SK-N-SH (cell line): ENCODE data around the gene DAB2IP. TPM values are rescaled to one million over a fixed set of nuclear protein-coding genes. Genes with fewer than 3 reads are reported as not detected.

Experiments used
- CTCF ChIA-PET: fragments of 300-600, 350-600 bp; formaldehyde crosslinking; extraction: SDS; loops from one replicate; lab custom pipeline; 2021; lab: Yijun Ruan, JAX
- POLR2A ChIA-PET: fragments of 350-600 bp; sonication (Branson Sonifier 250); formaldehyde crosslinking; extraction: SDS; loops from one replicate; lab custom pipeline; 2020; ENCODE audit warnings: antibody characterized with exemption, inconsistent platforms; lab: Yijun Ruan, JAX
- DNase-seq: peaks from one replicate; pipeline ENCODE4 v3.0.0; 2012
- H2AFZ ChIP-seq: fragments of 200-600 bp; sonication (generic); 2 replicates; pipeline ENCODE4 v1.8.1; 2016; ENCODE audit warnings: antibody characterized with exemption, mild to moderate bottlenecking, low read depth
- H3F3A ChIP-seq: fragments of 200-600 bp; sonication (generic); replicated peaks from 2 replicates; pipeline ENCODE3; 2016; ENCODE audit warnings: antibody characterized with exemption, mild to moderate bottlenecking; ENCODE audit not compliant: insufficient read depth
- H3K27ac ChIP-seq, 2 experiments: fragments of 200-500 bp in 1 of 2; fragments of 200-600 bp in 1 of 2; sonication (Bioruptor generic) in 1 of 2; sonication (generic), shearing (Covaris generic) in 1 of 2; 2 replicates each; pipeline versions ENCODE4 v1.5.1 to v1.6.1; 2014 to 2016; ENCODE audit warnings: low read depth in 2 of 2, inconsistent platforms in 1 of 2, low read length in 1 of 2, mild to moderate bottlenecking in 1 of 2, mixed read lengths in 1 of 2
- H3K27me3 ChIP-seq: fragments of 200-600 bp; sonication (generic), shearing (Covaris generic); 2 replicates; pipeline ENCODE4 v1.6.1; 2016; ENCODE audit warnings: mixed run types; ENCODE audit not compliant: insufficient read depth
- H3K36me3 ChIP-seq, 2 experiments: fragments of 200-500 bp in 1 of 2; fragments of 200-600 bp in 1 of 2; sonication (Bioruptor generic) in 1 of 2; sonication (generic) in 1 of 2; replicated peaks in 1 of 2; 2 replicates each; pipeline versions ENCODE3 to v1.5.1; 2014 to 2016; ENCODE audit warnings: low read length in 1 of 2, mild to moderate bottlenecking in 1 of 2; ENCODE audit not compliant: insufficient read depth in 2 of 2, control insufficient read depth in 1 of 2
- H3K4me1 ChIP-seq, 2 experiments: fragments of 200-500 bp in 1 of 2; fragments of 200-600 bp in 1 of 2; sonication (Bioruptor generic) in 1 of 2; sonication (generic), shearing (Covaris generic) in 1 of 2; 2 replicates each; pipeline versions ENCODE4 v1.5.1 to v1.6.1; 2014 to 2016; ENCODE audit warnings: low read depth in 1 of 2, low read length in 1 of 2, mixed run types in 1 of 2; ENCODE audit not compliant: insufficient read depth in 2 of 2, control insufficient read depth in 1 of 2
- H3K4me2 ChIP-seq: fragments of 200-600 bp; sonication (generic), shearing (Covaris generic); 2 replicates; pipeline ENCODE4 v1.6.1; 2017; ENCODE audit warnings: mixed run types
- H3K4me3 ChIP-seq, 2 experiments: fragments of 200-500 bp in 1 of 2; fragments of 200-600 bp in 1 of 2; sonication (Bioruptor generic) in 1 of 2; sonication (generic), shearing (Covaris generic) in 1 of 2; 2 replicates each; pipeline versions ENCODE4 v1.5.1 to v1.8.1; 2014 to 2016; ENCODE audit warnings: low read depth in 2 of 2, inconsistent platforms in 1 of 2, low read length in 1 of 2, mild to moderate bottlenecking in 1 of 2, mixed read lengths in 1 of 2, moderate library complexity in 1 of 2
- H3K79me2 ChIP-seq: fragments of 200-600 bp; sonication (generic); 2 replicates; pipeline ENCODE4 v1.8.1; 2017; ENCODE audit warnings: mild to moderate bottlenecking; ENCODE audit not compliant: insufficient read depth
- H3K9ac ChIP-seq: fragments of 200-600 bp; sonication (generic); 2 replicates; pipeline ENCODE4 v1.6.1; 2017; ENCODE audit warnings: mixed run types
- H3K9me2 ChIP-seq: fragments of 200-600 bp; sonication (generic); 2 replicates; pipeline ENCODE4 v1.6.1; 2017; ENCODE audit warnings: mixed run types
- H3K9me3 ChIP-seq: fragments of 200-600 bp; sonication (generic); 2 replicates; pipeline ENCODE4 v1.6.1; 2017; ENCODE audit warnings: mixed run types, mild to moderate bottlenecking, moderate library complexity
- H4K20me1 ChIP-seq: fragments of 200-600 bp; sonication (generic); 2 replicates; pipeline ENCODE4 v1.6.1; 2017; ENCODE audit warnings: mild to moderate bottlenecking, mixed run types; ENCODE audit not compliant: insufficient read depth
- ELF1 ChIP-seq: IDR thresholded peaks from 2 replicates; pipeline ENCODE4 v1.4.0; 2012
- EZH2phosphoT487 ChIP-seq: fragments of 200-600 bp; sonication (generic); IDR thresholded peaks from 2 replicates; pipeline ENCODE4 v1.6.1; 2017; ENCODE audit warnings: low read depth, mixed run types, mild to moderate bottlenecking, antibody characterized with exemption, moderate library complexity, borderline replicate concordance
- FOXJ3 ChIP-seq: sonication (generic); formaldehyde crosslinking; IDR thresholded peaks from 2 replicates; pipeline ENCODE4 v1.5.1; 2020; ENCODE audit warnings: mild to moderate bottlenecking, missing genetic modification reagents
- GABPA ChIP-seq: IDR thresholded peaks from 2 replicates; pipeline ENCODE4 v1.4.0; 2012; ENCODE audit warnings: low read depth, mild to moderate bottlenecking
- GATA2 ChIP-seq: sonication (generic); formaldehyde crosslinking; IDR thresholded peaks from 2 replicates; pipeline ENCODE4 v1.5.0; 2020; ENCODE audit warnings: mild to moderate bottlenecking, missing genetic modification reagents
- IRF3 ChIP-seq: fragments of 150-350 bp; IDR thresholded peaks from 2 replicates; pipeline ENCODE4 v1.6.1; 2016; ENCODE audit warnings: mild to moderate bottlenecking, low read depth, low read length
- JUND ChIP-seq: IDR thresholded peaks from 2 replicates; pipeline ENCODE4 v1.4.0; 2012
- PBX3 ChIP-seq: IDR thresholded peaks from 2 replicates; pipeline ENCODE4; 2012
- TEAD4 ChIP-seq: IDR thresholded peaks from 2 replicates; pipeline ENCODE4 v1.4.0; 2012; ENCODE audit warnings: mild to moderate bottlenecking, borderline replicate concordance; ENCODE audit not compliant: insufficient read depth
- USF1 ChIP-seq: IDR thresholded peaks from 2 replicates; pipeline ENCODE4 v1.4.0; 2012; ENCODE audit warnings: low read depth, borderline replicate concordance
- YY1 ChIP-seq: IDR thresholded peaks from 2 replicates; pipeline ENCODE4 v1.4.0; 2012; ENCODE audit warnings: low read depth, mild to moderate bottlenecking
- WGBS: methylation state at CpG from one replicate; pipeline ENCODE4 v1.1.6; 2017; ENCODE audit warnings: low lambda C conversion rate; 5-methylcytosine and 5-hydroxymethylcytosine counted together
- polyA plus RNA-seq, 3 experiments: library from polyadenylated mRNA; depleted of rRNA; stranded (reverse); fragments of >200 nt; gene quantifications; 2 replicates each; pipeline ENCODE4 v1.2.3, GENCODE V29; 2012
- TF ChIP-seq, protein P1 (sequence below): IDR thresholded peaks from 2 replicates; pipeline ENCODE4 v1.4.0; 2012; ENCODE audit warnings: low read depth, borderline replicate concordance

DAB2IP gene
- polyA plus RNA-seq, 1 of the 3 experiments (the other 2 are of a cell fraction): 21.4 TPM

GRCh38 chr9:121801579-121801978 lies 150.1 kb downstream of the DAB2IP start:
- H3K79me2 ChIP-seq: no peaks in the 10 kb centered on the region
- no peak for TF ChIP-seq JUND
- TF ChIP-seq ELF1: no peak
- TF ChIP-seq PBX3: no peak
- TF ChIP-seq TEAD4: no peak
- no peaks in the 10 kb centered on the region for H4K20me1 ChIP-seq
- no peaks in the 10 kb centered on the region for H3F3A ChIP-seq
- no peaks in the 10 kb centered on the region for H3K4me1 ChIP-seq
- WGBS: 36% methylated on average over 3 of the region's 3 CpGs
- H3K9ac ChIP-seq: no peak overlapping the region
- no peaks in the 10 kb centered on the region for H3K27me3 ChIP-seq
- H3K9me3 ChIP-seq: peaks cover 6% of the 10 kb centered on the region; the same call in 1 of the 2 replicates
- ChIA-PET CTCF (interaction anchor here (0.6 kb wide), 1 partner anchor 9 kb away, joined by 3 read pairs; no protein-coding TSS in a partner anchor), POLR2A (no interaction called here)
- no peak overlapping the region for H2AFZ ChIP-seq
- no peaks in the 10 kb centered on the region for H3K9me2 ChIP-seq
- H3K4me2 ChIP-seq: no peak overlapping the region
- no peaks in the 10 kb centered on the region for H3K36me3 ChIP-seq
- DNase-seq: no peak
- H3K27ac ChIP-seq: no peak overlapping the region
- H3K4me3 ChIP-seq: no peak overlapping the region

DNA sequence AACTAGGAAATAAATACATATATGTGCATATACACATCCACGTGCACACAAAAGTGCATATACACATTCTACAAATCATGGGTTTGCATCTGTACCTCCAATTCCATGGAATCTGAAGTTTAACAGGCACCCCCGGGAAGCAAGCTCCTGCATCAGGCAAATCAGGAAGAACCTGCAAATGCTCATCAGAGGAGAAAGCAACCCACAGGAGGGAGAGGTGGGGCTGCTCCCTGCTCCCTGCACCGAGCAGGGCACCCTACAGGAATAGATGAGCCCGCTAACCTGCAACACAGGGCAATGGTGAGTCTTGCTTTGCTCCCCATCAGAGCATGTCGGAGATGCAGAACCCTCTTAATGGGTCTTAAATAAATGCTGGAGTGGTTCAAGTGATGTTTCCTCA lies 151.3 kb downstream of the DAB2IP start:
- WGBS: 84% methylated on average over 5 of the region's 5 CpGs
- Histone ChIP-seq H3K4me1 (no peaks in the 10 kb centered on the region), H2AFZ (no peak overlapping the region), H3K9ac (no peak overlapping the region), H3K27ac (no peak overlapping the region), H4K20me1 (no peaks in the 10 kb centered on the region), H3K27me3 (no peaks in the 10 kb centered on the region), H3K79me2 (no peaks in the 10 kb centered on the region), H3K9me2 (no peaks in the 10 kb centered on the region), H3F3A (no peaks in the 10 kb centered on the region), H3K4me2 (no peak overlapping the region), H3K4me3 (no peak overlapping the region), H3K9me3 (peaks cover 6% of the 10 kb centered on the region; the same call in 1 of the 2 replicates), H3K36me3 (no peaks in the 10 kb centered on the region)
- POLR2A ChIA-PET: no interaction called here
- no peak for TF ChIP-seq TEAD4
- no peak for DNase-seq
- CTCF ChIA-PET: no interaction called here

DNA sequence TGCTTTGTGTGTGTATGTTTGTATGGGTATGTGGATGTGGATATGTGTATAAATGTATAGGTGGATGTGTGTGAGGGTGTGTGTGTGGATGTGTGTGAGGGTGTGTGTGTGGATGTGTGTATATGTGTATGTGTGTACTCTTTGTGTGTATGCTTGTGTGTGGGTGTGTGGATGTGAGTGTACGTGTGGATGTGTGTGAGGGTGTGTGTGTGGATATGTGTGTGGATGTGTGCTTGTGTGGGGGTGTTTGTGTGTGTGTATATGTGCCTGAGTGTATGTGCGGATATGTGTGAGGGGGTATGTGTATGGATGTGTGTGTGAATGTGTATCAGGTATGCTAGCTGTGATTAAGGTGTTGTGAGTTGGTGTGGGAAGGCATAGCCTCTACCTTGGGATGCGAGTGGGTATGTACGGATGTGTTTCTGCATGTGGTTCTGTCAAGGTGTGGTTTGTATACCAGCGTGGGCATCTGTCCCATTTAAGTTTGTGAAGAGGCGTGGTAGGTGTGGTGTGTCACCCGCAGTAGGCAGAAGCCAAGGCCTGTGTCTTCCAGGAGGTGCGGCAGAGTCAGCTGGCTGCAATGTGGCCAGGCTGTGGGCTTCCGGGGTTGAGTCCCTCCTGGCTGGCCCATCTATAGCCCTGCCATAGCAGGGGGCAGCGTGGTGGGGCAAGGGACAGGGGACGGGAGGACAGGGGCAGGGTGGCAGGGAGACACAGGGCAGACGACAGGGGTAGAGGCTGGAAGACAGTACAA lies 155.8 kb downstream of the DAB2IP start:
- no peak overlapping the region for H2AFZ ChIP-seq
- POLR2A ChIA-PET: no interaction called here

More for the DNA sequence above, 155.8 kb downstream of the DAB2IP start:
- no peak overlapping the region for H3K27ac ChIP-seq
- WGBS: 69% methylated on average over 12 of the region's 12 CpGs
- no peaks in the 10 kb centered on the region for H3K9me2 ChIP-seq
- no peak overlapping the region for H3K4me2 ChIP-seq
- peak; percentile 22 for DNase-seq
- no peaks in the 10 kb centered on the region for H3K36me3 ChIP-seq
- peaks cover 6% of the 10 kb centered on the region; the same call in 1 of the 2 replicates for H3K9me3 ChIP-seq
- H3K4me3 ChIP-seq: no peak overlapping the region
- CTCF ChIA-PET: no interaction called here
- no peaks in the 10 kb centered on the region for H4K20me1 ChIP-seq
- no peaks in the 10 kb centered on the region for H3K4me1 ChIP-seq
- H3F3A ChIP-seq: no peaks in the 10 kb centered on the region
- H3K27me3 ChIP-seq: no peaks in the 10 kb centered on the region
- no peaks in the 10 kb centered on the region for H3K79me2 ChIP-seq
- H3K9ac ChIP-seq: no peak overlapping the region
- no peak for TF ChIP-seq GATA2
- no peak for TF ChIP-seq TEAD4
- TF ChIP-seq YY1: no peak
- TF ChIP-seq EZH2phosphoT487: no peak
- TF ChIP-seq GABPA: no peak
- TF ChIP-seq IRF3: no peak
- TF ChIP-seq, protein P1, sequence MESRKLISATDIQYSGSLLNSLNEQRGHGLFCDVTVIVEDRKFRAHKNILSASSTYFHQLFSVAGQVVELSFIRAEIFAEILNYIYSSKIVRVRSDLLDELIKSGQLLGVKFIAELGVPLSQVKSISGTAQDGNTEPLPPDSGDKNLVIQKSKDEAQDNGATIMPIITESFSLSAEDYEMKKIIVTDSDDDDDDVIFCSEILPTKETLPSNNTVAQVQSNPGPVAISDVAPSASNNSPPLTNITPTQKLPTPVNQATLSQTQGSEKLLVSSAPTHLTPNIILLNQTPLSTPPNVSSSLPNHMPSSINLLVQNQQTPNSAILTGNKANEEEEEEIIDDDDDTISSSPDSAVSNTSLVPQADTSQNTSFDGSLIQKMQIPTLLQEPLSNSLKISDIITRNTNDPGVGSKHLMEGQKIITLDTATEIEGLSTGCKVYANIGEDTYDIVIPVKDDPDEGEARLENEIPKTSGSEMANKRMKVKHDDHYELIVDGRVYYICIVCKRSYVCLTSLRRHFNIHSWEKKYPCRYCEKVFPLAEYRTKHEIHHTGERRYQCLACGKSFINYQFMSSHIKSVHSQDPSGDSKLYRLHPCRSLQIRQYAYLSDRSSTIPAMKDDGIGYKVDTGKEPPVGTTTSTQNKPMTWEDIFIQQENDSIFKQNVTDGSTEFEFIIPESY: no peak
- no peak for TF ChIP-seq FOXJ3 (CRISPR knock-in tag)
- TF ChIP-seq USF1: no peak
- TF ChIP-seq, all 33 proteins: peak for 0
